GM12878 (cell line): ENCODE results near the gene UFC1. TPM values are rescaled to one million over a fixed set of nuclear protein-coding genes. Genes with fewer than 3 reads are reported as not detected.

Experiments
- ATAC-seq: fragments of 200-7000 bp; cut with Tn5 transposase; 3 replicates; pipeline ENCODE4 v1.9.1; 2020; ENCODE audit warnings: mild to moderate bottlenecking, moderate library complexity
- BruUV-seq: library from RNA; stranded (reverse); fragments of 400-500 nt; replicated peaks from 2 replicates; lab custom pipeline; 2021; lab: Mats Ljungman, UMichigan
- CTCF ChIA-PET: fragments of 300-600 bp; sonication (Branson Sonifier 250); formaldehyde crosslinking; extraction: SDS; loops from one replicate; lab custom pipeline; 2021; ENCODE audit warnings: inconsistent platforms; lab: Yijun Ruan, JAX
- POLR2A ChIA-PET: fragments of 350-600 bp; formaldehyde crosslinking; extraction: SDS; loops from one replicate; lab custom pipeline; 2021; ENCODE audit warnings: inconsistent platforms; lab: Charles Lee
- RAD21 ChIA-PET: fragments of 300-600 bp; sonication (Branson Sonifier 250); formaldehyde crosslinking; loops from one replicate; lab custom pipeline; 2023; ENCODE audit warnings: antibody characterized with exemption; ENCODE audit not compliant: unreplicated experiment; lab: Charles Lee
- SMC1A ChIA-PET: fragments of 300-600 bp; sonication (Branson Sonifier 250); formaldehyde crosslinking; loops from one replicate; lab custom pipeline; 2023; ENCODE audit not compliant: unreplicated experiment, uncharacterized antibody; lab: Charles Lee
- DNase-seq: peaks from one replicate; pipeline ENCODE4 v3.0.0-alpha.2; 2011; ENCODE audit warnings: low read depth, low spot score
- FAIRE-seq: peaks from 3 replicates; lab custom pipeline; 2011; peaks lifted over from hg19 to GRCh38; lab: Jason Lieb, UNC
- H2AFZ ChIP-seq: 2 replicates; pipeline ENCODE4 v1.6.0; 2011; ENCODE audit warnings: low read depth, low read length, control low read depth; ENCODE audit not compliant: control insufficient read depth
- H3K27ac ChIP-seq: 2 replicates; pipeline ENCODE4 v1.5.1; 2011; ENCODE audit warnings: control low read depth; ENCODE audit not compliant: control insufficient read depth, insufficient read depth
- H3K27me3 ChIP-seq, 2 experiments: replicated peaks in 1 of 2; 2 replicates each; pipeline versions ENCODE4 v1.6.0 to v1.6.1; 2011; ENCODE audit warnings: low read length in 1 of 2; ENCODE audit not compliant: control insufficient read depth in 2 of 2, insufficient read depth in 2 of 2
- H3K36me3 ChIP-seq, 2 experiments: 2 replicates each; pipeline ENCODE4 v1.5.1; 2011; ENCODE audit warnings: low read length in 1 of 2; ENCODE audit not compliant: control insufficient read depth in 2 of 2, insufficient read depth in 2 of 2
- H3K4me1 ChIP-seq: 2 replicates; pipeline ENCODE4 v1.6.1; 2011; ENCODE audit warnings: mild to moderate bottlenecking, low read length, moderate library complexity, mixed read lengths; ENCODE audit not compliant: control insufficient read depth, insufficient read depth
- H3K4me2 ChIP-seq: 2 replicates; pipeline ENCODE4 v1.6.0; 2011; ENCODE audit warnings: control low read depth; ENCODE audit not compliant: control insufficient read depth, insufficient read depth
- H3K4me3 ChIP-seq: fragments of 200-600 bp; sonication (generic); 2 replicates; pipeline ENCODE4 v1.5.1; 2016
- H3K79me2 ChIP-seq: 2 replicates; pipeline ENCODE4 v1.6.0; 2011; ENCODE audit warnings: low read length; ENCODE audit not compliant: control insufficient read depth, insufficient read depth
- H3K9ac ChIP-seq: 2 replicates; pipeline ENCODE4 v1.8.0; 2011; ENCODE audit warnings: low read length, control low read depth, mixed read lengths; ENCODE audit not compliant: control insufficient read depth, insufficient read depth
- H3K9me3 ChIP-seq: replicated peaks from 3 replicates; pipeline ENCODE4 v1.5.1; 2011; ENCODE audit warnings: mild to moderate bottlenecking, low read length; ENCODE audit not compliant: control insufficient read depth, insufficient read depth
- H4K20me1 ChIP-seq: 2 replicates; pipeline ENCODE4 v1.6.0; 2011; ENCODE audit not compliant: control insufficient read depth, insufficient read depth
- CEBPB ChIP-seq, 2 experiments: fragments of 150-350 bp in 1 of 2; IDR thresholded peaks; 2 replicates each; pipeline ENCODE4 v1.6.1; 2012 to 2014; ENCODE audit warnings: low read depth in 2 of 2, low read length in 2 of 2, borderline replicate concordance in 1 of 2, inconsistent platforms in 1 of 2
- CTCF ChIP-seq, 3 experiments: IDR thresholded peaks in 2 of 3; conservative IDR thresholded peaks in 1 of 3; 2 replicates each; pipeline ENCODE4 v1.5.1; 2011; ENCODE audit warnings: low read depth in 3 of 3, low read length in 3 of 3, mild to moderate bottlenecking in 3 of 3, control low read depth in 2 of 3, moderate library complexity in 2 of 3, inconsistent platforms in 1 of 3, mixed read lengths in 1 of 3; ENCODE audit not compliant: control insufficient read depth in 2 of 3, insufficient read depth in 1 of 3; ENCODE audit errors: extremely low read depth in 1 of 3
- FOXK2 ChIP-seq: fragments of 450-650 bp; IDR thresholded peaks from 2 replicates; pipeline ENCODE4 v1.6.1; 2017; ENCODE audit warnings: mild to moderate bottlenecking, moderate library complexity
- GABPA ChIP-seq: IDR thresholded peaks from 2 replicates; pipeline ENCODE4 v1.6.1; 2014; ENCODE audit warnings: antibody characterized with exemption, low read depth, mild to moderate bottlenecking, inconsistent platforms
- NFYB ChIP-seq: IDR thresholded peaks from 2 replicates; pipeline ENCODE4 v1.6.1; 2011; ENCODE audit warnings: low read depth, mild to moderate bottlenecking, low read length, improper control_type of control experiment, moderate library complexity; ENCODE audit not compliant: insufficient read depth
- POLR2AphosphoS2 ChIP-seq: IDR thresholded peaks from 2 replicates; pipeline ENCODE4 v1.6.1; 2011; ENCODE audit warnings: low read depth, mild to moderate bottlenecking, low read length, improper control_type of control experiment, moderate library complexity
- SIX5 ChIP-seq: IDR thresholded peaks from 2 replicates; pipeline ENCODE4 v1.6.1; 2011; ENCODE audit warnings: mild to moderate bottlenecking, low read depth, low read length, moderate library complexity; ENCODE audit not compliant: severe bottlenecking
- SMAD5 ChIP-seq: IDR thresholded peaks from 2 replicates; pipeline ENCODE4 v1.6.1; 2016; ENCODE audit warnings: antibody characterized with exemption, low read depth
- SREBF2 ChIP-seq: IDR thresholded peaks from 2 replicates; pipeline ENCODE4 v1.6.1; 2012; ENCODE audit warnings: mild to moderate bottlenecking, low read length
- STAT3 ChIP-seq: IDR thresholded peaks from 2 replicates; pipeline ENCODE4 v1.6.1; 2011; ENCODE audit warnings: low read depth, low read length, improper control_type of control experiment
- SUZ12 ChIP-seq: fragments of 200-600 bp; sonication (generic); IDR thresholded peaks from one replicate; pipeline ENCODE4 v1.6.1; 2018; ENCODE audit warnings: antibody characterized with exemption, mild to moderate bottlenecking; ENCODE audit not compliant: unreplicated experiment
- TAF1 ChIP-seq: IDR thresholded peaks from 2 replicates; pipeline ENCODE4 v1.6.1; 2011; ENCODE audit warnings: mild to moderate bottlenecking, low read depth, low read length, borderline replicate concordance
- ZNF217 ChIP-seq: fragments of 450-650 bp; IDR thresholded peaks from 2 replicates; pipeline ENCODE4 v1.6.1; 2017; ENCODE audit warnings: antibody characterized with exemption, mild to moderate bottlenecking
- ZZZ3 ChIP-seq: IDR thresholded peaks from 2 replicates; pipeline ENCODE4 v1.6.1; 2011; ENCODE audit warnings: low read depth; ENCODE audit not compliant: control insufficient read depth, insufficient read length
- WGBS: methylation state at CpG from one replicate; pipeline ENCODE4 v1.1.6; 2016; ENCODE audit warnings: low lambda C conversion rate; ENCODE audit not compliant: insufficient replicate concordance, insufficient coverage; ENCODE audit errors: missing lambda C conversion rate; 5-methylcytosine and 5-hydroxymethylcytosine counted together
- in situ Hi-C: fragments of 300-500 bp; cut with MboI; formaldehyde crosslinking; loops from 9 replicates; pipeline ENCODE4 v1.14.3; 2018; ENCODE audit warnings: mixed read lengths
- intact Hi-C: fragments of 100-400 bp; cut with micrococcal nuclease; formaldehyde crosslinking; loops from one replicate; pipeline ENCODE4 v1.14.2; 2022; ENCODE audit not compliant: unreplicated experiment
- polyA plus RNA-seq, 11 experiments: library from polyadenylated mRNA; depleted of rRNA in 4 of 11; unstranded in 6 of 11; stranded (reverse) in 5 of 11; fragments of >200 nt; fragmentation: Nextera tagmentation in 4 of 11; fragmentation: Illumina TruSeq in 1 of 11; extraction: Ambion mirVana in 4 of 11; extraction: Trizol in 1 of 11; gene quantifications; 1 replicate in 1 of 11; 2 replicates in 10 of 11; pipeline versions ENCODE4 v1.2.1 to v1.2.3, GENCODE V29; 2011 to 2016; ENCODE audit warnings: inconsistent platforms in 2 of 11, missing spikeins in 2 of 11, low read depth in 1 of 11
- total RNA-seq, 4 experiments: library from RNA; depleted of rRNA in 3 of 4; stranded (reverse); fragments of >200 nt in 3 of 4; fragmentation: Illumina TruSeq in 1 of 4; extraction: Trizol in 1 of 4; gene quantifications; 2 replicates each; pipeline versions ENCODE4 v1.2.1 to v1.2.3, GENCODE V29; 2013 to 2021
- TF ChIP-seq, protein P1 (sequence below): fragments of 450-650 bp; formaldehyde crosslinking; IDR thresholded peaks from 2 replicates; pipeline ENCODE4 v1.5.0; 2022; ENCODE audit warnings: mild to moderate bottlenecking, missing genetic modification characterization

UFC1 gene
- total and polyA plus RNA-seq, 10 of the 15 experiments (the other 5 are each of a cell fraction or from before 2014, with no cell fraction given) = 95.9 to 239 (median 151) TPM

- TF ChIP-seq CTCF (IDR thresholded peaks at IDR 0.05 in 2 of 3, conservative IDR thresholded peaks at IDR 0.05 in 1 of 3; ENCODE audit: control insufficient read depth in 2 of 3, extremely low read depth in 1 of 3, insufficient read depth in 1 of 3, low read depth in 3 of 3, low read length in 3 of 3) (no peak), NFYB (no peak), TAF1 (no peak), STAT3 (no peak)
Observed at GRCh38 chr1:161196521-161197451, 43.0 kb downstream of the UFC1 start (continued).

DNA sequence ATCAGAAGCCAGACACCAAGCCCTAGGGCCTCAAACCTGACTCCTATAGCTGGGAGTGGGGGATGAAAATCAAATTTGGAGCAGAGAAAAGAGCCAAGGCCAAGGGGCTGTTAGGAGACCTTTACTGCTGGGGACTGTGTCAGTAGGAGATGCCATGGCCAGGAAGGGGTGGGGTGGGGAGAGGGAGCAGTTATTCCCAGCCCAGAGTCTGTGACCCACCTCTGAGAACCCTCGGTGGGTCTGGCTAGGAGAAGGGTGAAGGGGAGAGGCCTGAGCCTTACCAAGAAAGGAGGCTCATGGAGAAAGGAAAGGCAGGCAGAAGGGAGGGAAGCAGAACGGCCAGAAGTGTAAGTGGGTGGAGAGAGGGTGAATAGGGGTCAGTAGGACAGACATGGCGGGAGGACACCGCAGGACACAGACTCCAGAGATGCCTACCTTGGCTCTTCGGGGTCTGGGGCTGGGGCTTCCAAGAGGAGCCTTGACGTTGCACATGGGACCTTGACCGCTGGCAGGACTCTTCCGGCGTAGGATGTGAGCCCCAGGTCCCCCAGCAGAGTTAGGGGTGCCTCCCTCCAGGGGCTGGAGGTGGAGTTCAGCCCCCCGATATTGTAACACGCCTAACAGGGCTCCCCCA is 43.9 kb downstream of the UFC1 start:
- Histone ChIP-seq H3K36me3 (no peaks in the 10 kb centered on the region), H3K9ac (no peak overlapping the region), H2AFZ (no peak overlapping the region), H4K20me1 (no peaks in the 10 kb centered on the region), H3K4me1 (peaks cover 27% of the 10 kb centered on the region), H3K27ac (no peak overlapping the region), H3K79me2 (peaks cover 8% of the 10 kb centered on the region), H3K4me3 (no peak overlapping the region), H3K4me2 (no peak overlapping the region), H3K27me3 (no peaks in the 10 kb centered on the region), H3K9me3 (no peaks in the 10 kb centered on the region)
- ATAC-seq (no peak), DNase-seq (no peak), FAIRE-seq (no peak)
- CTCF ChIA-PET = no interaction called here
- SMC1A ChIA-PET = no interaction called here
- no TSS peak for BruUV-seq
- 50% methylated on average over 10 of the region's 11 CpGs for WGBS
- intact Hi-C loops (no loop called here), in situ Hi-C loops (loop anchor here (10.0 kb wide), 1 partner anchor 547 kb away; the partner anchor contains the start of gene DUSP12)
- POLR2A ChIA-PET = interaction anchor here (1.0 kb wide), 1 partner anchor 11 kb away, joined by 4 read pairs; no protein-coding TSS in a partner anchor
- RAD21 ChIA-PET = interaction anchor here (1.6 kb wide), 1 partner anchor 16 kb away, joined by 5 read pairs; no protein-coding TSS in a partner anchor
- no peak for TF ChIP-seq FOXK2
- TF ChIP-seq POLR2AphosphoS2 = no peak
- TF ChIP-seq SMAD5 = no peak
- TF ChIP-seq SREBF2 = no peak
- TF ChIP-seq ZNF217 = no peak
- no peak for TF ChIP-seq GABPA
- no peak for TF ChIP-seq ZZZ3
- TF ChIP-seq, protein P1, sequence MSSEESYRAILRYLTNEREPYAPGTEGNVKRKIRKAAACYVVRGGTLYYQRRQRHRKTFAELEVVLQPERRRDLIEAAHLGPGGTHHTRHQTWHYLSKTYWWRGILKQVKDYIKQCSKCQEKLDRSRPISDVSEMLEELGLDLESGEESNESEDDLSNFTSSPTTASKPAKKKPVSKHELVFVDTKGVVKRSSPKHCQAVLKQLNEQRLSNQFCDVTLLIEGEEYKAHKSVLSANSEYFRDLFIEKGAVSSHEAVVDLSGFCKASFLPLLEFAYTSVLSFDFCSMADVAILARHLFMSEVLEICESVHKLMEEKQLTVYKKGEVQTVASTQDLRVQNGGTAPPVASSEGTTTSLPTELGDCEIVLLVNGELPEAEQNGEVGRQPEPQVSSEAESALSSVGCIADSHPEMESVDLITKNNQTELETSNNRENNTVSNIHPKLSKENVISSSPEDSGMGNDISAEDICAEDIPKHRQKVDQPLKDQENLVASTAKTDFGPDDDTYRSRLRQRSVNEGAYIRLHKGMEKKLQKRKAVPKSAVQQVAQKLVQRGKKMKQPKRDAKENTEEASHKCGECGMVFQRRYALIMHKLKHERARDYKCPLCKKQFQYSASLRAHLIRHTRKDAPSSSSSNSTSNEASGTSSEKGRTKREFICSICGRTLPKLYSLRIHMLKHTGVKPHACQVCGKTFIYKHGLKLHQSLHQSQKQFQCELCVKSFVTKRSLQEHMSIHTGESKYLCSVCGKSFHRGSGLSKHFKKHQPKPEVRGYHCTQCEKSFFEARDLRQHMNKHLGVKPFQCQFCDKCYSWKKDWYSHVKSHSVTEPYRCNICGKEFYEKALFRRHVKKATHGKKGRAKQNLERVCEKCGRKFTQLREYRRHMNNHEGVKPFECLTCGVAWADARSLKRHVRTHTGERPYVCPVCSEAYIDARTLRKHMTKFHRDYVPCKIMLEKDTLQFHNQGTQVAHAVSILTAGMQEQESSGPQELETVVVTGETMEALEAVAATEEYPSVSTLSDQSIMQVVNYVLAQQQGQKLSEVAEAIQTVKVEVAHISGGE (CRISPR knock-in tag) = no peak
- TF ChIP-seq CEBPB (IDR thresholded peaks at IDR 0.05; ENCODE audit: borderline replicate concordance in 1 of 2, low read depth in 2 of 2, low read length in 2 of 2) = no peak
- TF ChIP-seq SIX5 = no peak
- no peak for TF ChIP-seq SUZ12
